AG10803 (cell line): ENCODE results near the gene FLYWCH2.
A peak's percentile ranks its signal among the peaks of the same experiment; 100 is the strongest.

Experiments
- DNase-seq: peaks from one replicate; pipeline ENCODE4 v3.0.0; 2010; ENCODE audit warnings: low read depth
- H3K4me3 ChIP-seq: 2 replicates; pipeline ENCODE4 v1.5.1; 2011; ENCODE audit warnings: mild to moderate bottlenecking, low read length, control low read depth
- CTCF ChIP-seq: conservative IDR thresholded peaks from 2 replicates; pipeline ENCODE4 v1.5.1; 2011; ENCODE audit warnings: mild to moderate bottlenecking, low read length, control low read depth, inconsistent platforms

The FLYWCH2 gene

DNA sequence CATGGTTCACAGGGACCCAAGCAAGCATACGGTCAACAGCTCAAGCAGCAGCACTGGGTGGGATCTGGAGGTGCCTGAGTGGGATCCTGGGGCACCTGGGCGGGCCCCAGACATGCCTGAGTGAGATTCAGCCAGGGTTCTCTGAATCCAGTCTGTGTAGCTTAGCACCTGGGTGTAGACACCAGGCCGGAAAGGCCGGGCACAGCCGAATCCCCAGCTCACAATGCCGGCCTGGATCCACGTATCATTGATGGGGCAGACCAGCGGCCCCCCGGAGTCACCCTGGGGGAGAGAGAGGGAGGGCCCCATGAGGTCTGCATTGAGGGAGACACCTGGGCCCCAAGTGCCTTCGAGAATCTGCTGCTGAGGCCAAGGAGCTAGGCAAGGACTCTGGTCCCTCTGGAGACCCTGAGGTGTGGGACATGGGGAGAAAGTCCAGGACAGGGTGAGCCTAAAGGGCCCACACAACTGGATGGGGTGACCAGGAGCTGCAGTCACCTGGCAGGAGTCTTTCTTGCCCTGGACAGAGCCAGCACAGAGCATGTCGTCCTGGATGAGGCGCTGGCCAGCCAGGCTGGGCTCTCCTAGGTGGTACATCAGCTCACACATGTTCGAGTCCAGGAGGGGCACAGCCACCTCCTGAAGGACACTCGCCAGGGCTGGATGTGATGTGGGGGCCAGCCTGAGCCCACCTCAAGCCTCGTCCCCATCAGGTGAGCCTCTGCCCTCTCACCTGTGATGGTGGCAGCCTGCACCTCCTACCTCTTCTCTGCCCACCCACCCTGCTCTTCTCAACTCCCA, 43.2 kb upstream of the FLYWCH2 start:
- no peak for DNase-seq
- no peak for TF ChIP-seq CTCF
- no peak overlapping the region for H3K4me3 ChIP-seq

DNA sequence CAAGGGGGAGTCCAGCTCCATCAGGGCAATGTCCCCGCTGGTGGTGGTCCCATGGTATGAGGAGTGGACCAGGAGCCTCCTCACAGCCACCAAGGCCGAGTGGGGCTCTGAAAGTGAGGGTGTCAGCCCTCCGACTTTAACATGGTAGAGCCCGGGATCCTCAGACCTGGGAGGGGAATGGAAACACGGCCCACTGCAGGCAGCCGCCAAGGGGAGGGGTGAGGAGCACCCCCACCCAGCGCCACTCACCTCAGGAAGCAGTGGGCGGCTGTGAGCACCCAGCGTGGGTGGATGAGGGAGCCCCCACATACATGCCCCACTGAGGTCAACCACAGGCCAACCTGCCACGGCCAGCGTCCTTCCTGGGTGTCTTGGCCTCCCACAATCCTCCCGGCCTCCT, 42.1 kb upstream of the FLYWCH2 start:
- H3K4me3 ChIP-seq, result no peak overlapping the region
- no peak for TF ChIP-seq CTCF

GRCh38 chr16:2841606-2842339, 41.2 kb upstream of the FLYWCH2 start:
- no peak for DNase-seq
- no peak overlapping the region for H3K4me3 ChIP-seq
- no peak for TF ChIP-seq CTCF

More for the DNA sequence above, 42.1 kb upstream of the FLYWCH2 start:
- DNase-seq, result no peak

DNA sequence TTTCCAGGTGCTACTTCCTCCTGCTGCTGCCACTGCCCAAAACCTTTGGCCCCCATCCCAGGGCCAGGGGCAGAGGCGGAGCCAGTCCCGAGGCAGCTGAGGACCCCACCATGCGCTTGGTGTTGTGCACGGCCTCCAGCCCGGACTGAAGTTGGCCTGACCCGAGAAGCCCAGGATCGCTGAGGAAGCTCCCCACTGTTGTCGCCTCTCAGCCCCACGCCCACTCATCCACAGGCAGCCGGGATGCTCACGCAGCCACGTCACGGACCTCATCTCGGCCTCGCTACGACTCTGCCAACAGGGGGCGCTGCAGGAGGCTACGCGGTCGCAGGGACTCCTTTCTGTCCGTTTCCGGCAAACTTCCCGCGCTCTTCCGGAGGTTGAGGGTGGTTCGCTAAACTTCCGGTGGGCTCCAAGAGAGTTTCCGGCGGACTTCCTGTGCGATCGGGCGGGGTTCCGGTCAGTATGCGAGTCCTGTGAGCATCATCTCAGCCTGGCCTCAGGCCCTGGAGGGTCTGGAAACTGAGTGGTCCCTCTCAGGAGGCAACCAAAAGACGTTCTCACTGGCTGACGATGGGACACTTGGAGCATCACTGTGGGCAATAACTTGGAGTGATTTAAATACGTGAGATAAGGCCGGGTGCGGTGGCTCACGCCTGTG, 40.5 kb upstream of the FLYWCH2 start:
- no peak for DNase-seq
- H3K4me3 ChIP-seq, result peak overlapping the region; percentile 22
- TF ChIP-seq CTCF, result peak; percentile 35

DNA sequence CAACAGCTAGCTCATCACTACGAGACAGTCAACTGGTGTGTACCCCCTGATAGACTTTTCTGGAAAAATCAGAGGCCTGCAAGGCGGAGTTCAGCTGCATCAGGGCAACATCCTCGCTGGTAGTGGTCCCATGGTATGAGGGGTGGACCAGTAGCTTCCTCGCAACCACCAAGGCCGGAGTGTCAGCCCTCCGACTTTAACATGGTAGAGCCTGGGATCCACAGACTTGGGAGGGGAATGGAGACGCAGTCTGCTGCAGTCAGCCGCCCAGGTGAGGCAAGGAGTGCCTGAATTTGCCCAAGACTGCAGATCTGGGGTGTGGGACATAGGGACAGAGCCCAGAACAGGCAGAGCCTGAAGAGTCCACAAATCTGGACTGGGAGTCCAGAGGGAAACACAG, 39.5 kb upstream of the FLYWCH2 start:
- TF ChIP-seq CTCF, result no peak
- no peak overlapping the region for H3K4me3 ChIP-seq

DNA sequence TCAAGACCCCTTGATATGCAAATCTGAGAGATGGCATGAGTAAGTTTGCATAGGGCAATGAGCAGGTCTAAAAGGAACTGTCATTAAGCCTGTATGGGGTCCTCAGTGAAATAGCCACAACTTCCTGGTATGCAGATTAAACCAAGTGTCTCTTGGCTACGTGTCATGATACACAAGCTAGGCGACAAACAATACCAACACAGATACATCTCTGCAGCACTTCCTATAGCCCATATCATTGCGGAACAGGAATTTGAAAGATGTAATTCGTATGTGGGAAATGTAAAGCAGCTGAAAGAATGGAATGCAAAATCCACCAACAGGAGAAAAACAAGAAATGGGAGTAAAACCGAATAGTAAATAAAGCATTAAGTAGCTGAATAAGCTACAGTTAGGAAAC, 37.9 kb upstream of the FLYWCH2 start:
- no peak overlapping the region for H3K4me3 ChIP-seq
- DNase-seq, result no peak
- no peak for TF ChIP-seq CTCF

More for the DNA sequence above, 39.5 kb upstream of the FLYWCH2 start:
- no peak for DNase-seq
